CD14-positive monocyte (primary cell): ENCODE results near the gene SIPA1L3. TPM values are rescaled to one million over a fixed set of nuclear protein-coding genes. Genes with fewer than 3 reads are reported as not detected.

Experiments
- DNase-seq, 3 donors: peaks; one replicate each; pipeline ENCODE4 v3.0.0-alpha.2; 2011 to 2022
- H2AFZ ChIP-seq: 2 replicates; pipeline ENCODE4 v1.6.0; 2012; ENCODE audit warnings: mild to moderate bottlenecking, low read depth, low read length, inconsistent platforms; ENCODE audit not compliant: insufficient read depth, poor library complexity, severe bottlenecking
- H3K27ac ChIP-seq, 2 donors: 1 replicate in 1 of 2; 2 replicates in 1 of 2; pipeline ENCODE4 v1.5.1; 2012 to 2013; ENCODE audit warnings: low read length in 2 of 2, control low read depth in 1 of 2, inconsistent platforms in 1 of 2, low read depth in 1 of 2, mild to moderate bottlenecking in 1 of 2
- H3K27me3 ChIP-seq, 2 donors: one replicate each; pipeline versions ENCODE4 v1.6.0 to v1.6.1; 2011 to 2013; ENCODE audit warnings: low read length in 2 of 2; ENCODE audit not compliant: control insufficient read depth in 2 of 2, insufficient read depth in 2 of 2
- H3K36me3 ChIP-seq, 2 donors: replicated peaks in 1 of 2; 1 replicate in 1 of 2; 2 replicates in 1 of 2; pipeline versions ENCODE4 v1.5.1 to v1.6.1; 2012 to 2013; ENCODE audit warnings: low read length in 2 of 2, control low read depth in 1 of 2, inconsistent platforms in 1 of 2, mild to moderate bottlenecking in 1 of 2; ENCODE audit not compliant: insufficient read depth in 2 of 2, control insufficient read depth in 1 of 2
- H3K4me1 ChIP-seq, 2 donors: 1 replicate in 1 of 2; 2 replicates in 1 of 2; pipeline versions ENCODE4 v1.5.1 to v1.6.1; 2012 to 2013; ENCODE audit warnings: low read length in 2 of 2, control low read depth in 1 of 2, inconsistent platforms in 1 of 2, mild to moderate bottlenecking in 1 of 2, moderate library complexity in 1 of 2; ENCODE audit not compliant: insufficient read depth in 2 of 2, control insufficient read depth in 1 of 2
- H3K4me2 ChIP-seq: replicated peaks from 2 replicates; pipeline ENCODE3; 2012; ENCODE audit warnings: low read length, moderate library complexity, mild to moderate bottlenecking; ENCODE audit not compliant: poor library complexity, severe bottlenecking; ENCODE audit errors: extremely low read depth
- H3K4me3 ChIP-seq, 3 experiments: fragments of 200-600 bp in 1 of 3; sonication (generic) in 1 of 3; replicated peaks in 1 of 3; 1 replicate in 2 of 3; 2 replicates in 1 of 3; pipeline ENCODE4 v1.5.1; 2011 to 2013; ENCODE audit warnings: low read length in 3 of 3, mild to moderate bottlenecking in 3 of 3, control low read depth in 2 of 3, low read depth in 2 of 3, inconsistent platforms in 1 of 3, moderate library complexity in 1 of 3
- H3K79me2 ChIP-seq: 2 replicates; pipeline ENCODE4 v1.6.0; 2012; ENCODE audit warnings: mild to moderate bottlenecking, control low read depth, inconsistent platforms, low read length, moderate library complexity; ENCODE audit not compliant: insufficient read depth
- H3K9ac ChIP-seq: 2 replicates; pipeline ENCODE4 v1.6.0; 2017; ENCODE audit warnings: low read length, mild to moderate bottlenecking; ENCODE audit not compliant: insufficient read depth, poor library complexity, severe bottlenecking
- H3K9me3 ChIP-seq, 2 donors: replicated peaks in 1 of 2; 1 replicate in 1 of 2; 2 replicates in 1 of 2; pipeline versions ENCODE4 v1.5.1 to v1.6.1; 2012 to 2013; ENCODE audit warnings: low read length in 2 of 2, control low read depth in 1 of 2; ENCODE audit not compliant: control insufficient read depth in 1 of 2, insufficient read depth in 1 of 2
- H4K20me1 ChIP-seq: 2 replicates; pipeline ENCODE4 v1.6.0; 2012; ENCODE audit warnings: mild to moderate bottlenecking, low read length, control low read depth, moderate library complexity; ENCODE audit not compliant: insufficient read depth
- H3K27ac Mint-ChIP-seq, 7 donors: one replicate each; pipeline ENCODE4 v1.8.0; 2020; ENCODE audit warnings: mild to moderate bottlenecking in 7 of 7, mixed read lengths in 7 of 7, moderate library complexity in 6 of 7, inconsistent platforms in 2 of 7
- H3K27me3 Mint-ChIP-seq, 3 donors: one replicate each; pipeline ENCODE4 v1.8.0; 2021 to 2022; ENCODE audit warnings: low read depth in 3 of 3, mild to moderate bottlenecking in 3 of 3, mixed read lengths in 3 of 3, moderate library complexity in 3 of 3, inconsistent platforms in 1 of 3
- H3K36me3 Mint-ChIP-seq, 2 donors: one replicate each; pipeline ENCODE4 v1.8.0; 2020; ENCODE audit warnings: mixed read lengths in 2 of 2, inconsistent platforms in 1 of 2, mild to moderate bottlenecking in 1 of 2
- H3K4me1 Mint-ChIP-seq: one replicate; pipeline ENCODE4 v1.8.0; 2020; ENCODE audit warnings: mild to moderate bottlenecking, mixed read lengths
- H3K4me3 Mint-ChIP-seq, 2 donors: one replicate each; pipeline ENCODE4 v1.8.0; 2020; ENCODE audit warnings: mild to moderate bottlenecking in 2 of 2, mixed read lengths in 2 of 2, moderate library complexity in 1 of 2
- H3K9me3 Mint-ChIP-seq, 7 donors: one replicate each; pipeline ENCODE4 v1.8.0; 2020 to 2022; ENCODE audit warnings: mixed read lengths in 7 of 7, mild to moderate bottlenecking in 6 of 7, moderate library complexity in 6 of 7, inconsistent platforms in 2 of 7
- CTCF ChIP-seq: fragments of 200-600 bp; IDR thresholded peaks from one replicate; pipeline ENCODE4 v1.8.0; 2022; ENCODE audit warnings: antibody characterized with exemption, mild to moderate bottlenecking
- WGBS: methylation state at CpG from one replicate; pipeline ENCODE4 v1.1.5; 2013; ENCODE audit warnings: missing lambda C conversion rate; ENCODE audit not compliant: insufficient coverage; 5-methylcytosine and 5-hydroxymethylcytosine counted together
- intact Hi-C, 2 donors: fragments of 100-400 bp; cut with micrococcal nuclease; formaldehyde crosslinking; loops; one replicate each; pipeline versions ENCODE4 v1.15.0 to v1.15.1; 2023
- polyA plus RNA-seq, 3 donors: library from polyadenylated mRNA; depleted of rRNA in 1 of 3; unstranded in 2 of 3; stranded (reverse) in 1 of 3; fragments of 300-500 nt in 2 of 3; fragments of >200 nt in 1 of 3; fragmentation: Illumina TruSeq in 2 of 3; gene quantifications; 1 replicate in 2 of 3; 2 replicates in 1 of 3; pipeline ENCODE4 v1.2.3, GENCODE V29; 2012 to 2021

The SIPA1L3 gene
- polyA plus RNA-seq, 3 donors = 0.55 to 4.5 (median 0.99) TPM

GRCh38 chr19:38061294-38061693 lies 154.3 kb downstream of the SIPA1L3 start:
- peak overlapping the region in 2 of 7 donors; percentile 21 to 27 for H3K27ac Mint-ChIP-seq

DNA sequence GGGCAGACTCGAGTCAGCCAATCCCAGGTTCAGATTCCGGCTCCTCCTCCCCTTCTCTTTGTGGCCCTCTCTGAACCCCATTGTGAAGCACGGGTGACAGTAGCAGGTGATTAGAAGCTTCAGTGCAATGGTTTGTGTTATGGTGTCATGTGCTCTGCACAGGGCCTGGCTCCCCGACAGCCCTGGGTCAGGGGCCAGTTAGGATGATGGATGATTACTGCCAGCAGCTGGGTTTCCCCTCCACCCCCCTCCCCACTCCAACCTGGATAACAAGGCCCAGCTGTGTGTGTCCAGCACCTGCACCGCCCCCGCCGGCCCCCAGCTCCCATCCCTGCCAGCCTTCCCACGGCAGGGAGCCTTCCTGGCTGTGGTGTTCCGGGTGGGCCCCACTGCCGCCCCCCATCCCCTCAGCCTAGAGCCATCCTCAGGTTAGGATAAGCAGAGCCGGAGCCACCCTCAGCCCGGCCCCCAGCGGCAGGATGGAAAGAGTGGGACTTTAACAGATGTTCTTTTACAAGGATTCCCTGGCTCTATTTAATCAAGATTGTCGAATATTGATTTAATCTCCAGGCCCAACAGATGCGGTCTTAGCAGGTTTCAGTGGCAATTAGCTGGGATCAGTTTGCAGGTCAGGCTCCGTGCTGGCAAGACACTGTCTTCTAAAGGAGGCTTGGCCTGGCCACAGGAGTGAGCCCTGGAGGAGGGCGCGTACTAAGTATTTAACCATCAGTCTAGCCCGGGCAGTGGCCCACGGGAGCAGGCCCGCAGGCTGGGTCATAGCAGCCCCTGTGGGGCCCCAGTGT lies 156.2 kb downstream of the SIPA1L3 start:
- Mint-ChIP-seq H3K4me1 (peaks cover 19% of the 10 kb centered on the region), H3K27ac (peak overlapping the region in 2 of 7 donors; percentile 15 to 50)
- intact Hi-C loops = no loop called here

More at GRCh38 chr19:38061294-38061693, 154.3 kb downstream of the SIPA1L3 start:
- no peak overlapping the region for H3K4me3 ChIP-seq
- Mint-ChIP-seq H3K9me3 (no peaks in the 10 kb centered on the region), H3K4me3 (no peak overlapping the region), H3K36me3 (peaks cover 3 to 6% of the 10 kb centered on the region in 2 donors), H3K4me1 (peaks cover 25% of the 10 kb centered on the region), H3K27me3 (peaks cover 0 to 2% (median 0%) of the 10 kb centered on the region in 3 donors)
- TF ChIP-seq CTCF = no peak
- no peaks in the 10 kb centered on the region for H3K9me3 ChIP-seq
- H2AFZ ChIP-seq = no peak overlapping the region
- no peaks in the 10 kb centered on the region for H3K27me3 ChIP-seq
- no peaks in the 10 kb centered on the region for H3K36me3 ChIP-seq
- intact Hi-C loops = no loop called here
- WGBS = 89% methylated on average over 3 of the region's 7 CpGs
- no peak for DNase-seq
- H3K9ac ChIP-seq = no peak overlapping the region
- H3K79me2 ChIP-seq = no peaks in the 10 kb centered on the region
- H3K27ac ChIP-seq = no peak overlapping the region
- no peaks in the 10 kb centered on the region for H4K20me1 ChIP-seq
- H3K4me1 ChIP-seq = peaks cover 13 to 17% of the 10 kb centered on the region in 2 donors
- no peak overlapping the region for H3K4me2 ChIP-seq

More for the DNA sequence above, 156.2 kb downstream of the SIPA1L3 start:
- no peaks in the 10 kb centered on the region for H3K79me2 ChIP-seq
- 89% methylated on average over 14 of the region's 21 CpGs for WGBS
- no peak for TF ChIP-seq CTCF
- no peak overlapping the region for H3K4me3 ChIP-seq
- no peaks in the 10 kb centered on the region for H3K9me3 Mint-ChIP-seq
- no peak for DNase-seq
- H3K4me3 Mint-ChIP-seq = no peak overlapping the region
- no peaks in the 10 kb centered on the region for H4K20me1 ChIP-seq
- H3K4me2 ChIP-seq = no peak overlapping the region
- H3K27ac ChIP-seq = no peak overlapping the region
- H3K9me3 ChIP-seq = no peaks in the 10 kb centered on the region
- peaks cover 0 to 2% (median 0%) of the 10 kb centered on the region in 3 donors for H3K27me3 Mint-ChIP-seq
- peaks cover 13 to 17% of the 10 kb centered on the region in 2 donors for H3K4me1 ChIP-seq
- no peak overlapping the region for H3K9ac ChIP-seq
- no peaks in the 10 kb centered on the region for H3K27me3 ChIP-seq
- no peak overlapping the region for H2AFZ ChIP-seq
- H3K36me3 ChIP-seq = no peaks in the 10 kb centered on the region
- H3K36me3 Mint-ChIP-seq = peaks cover 3 to 5% of the 10 kb centered on the region in 2 donors
